Natural killer cell (primary cell): ENCODE measurements around the gene DGKQ. TPM values are rescaled to one million over a fixed set of nuclear protein-coding genes. Genes with fewer than 3 reads are reported as not detected.

ENCODE experiments used
- ATAC-seq, 3 donors: fragments of 150-1000 bp in 2 of 3; fragments of 200-7000 bp in 1 of 3; cut with Tn5 transposase; 1 replicate in 1 of 3; 2 replicates in 2 of 3; pipeline ENCODE4 v1.10.0; 2021; ENCODE audit warnings: mild to moderate bottlenecking in 2 of 3, moderate library complexity in 2 of 3
- DNase-seq, 2 donors: peaks; one replicate each; pipeline versions ENCODE4 v3.0.0 to v3.0.0-alpha.2; 2013 to 2021; ENCODE audit warnings: mixed read lengths in 1 of 2
- H3K27ac ChIP-seq: one replicate; pipeline ENCODE4 v1.5.1; 2013; ENCODE audit warnings: mild to moderate bottlenecking, low read length
- H3K27me3 ChIP-seq: one replicate; pipeline ENCODE4 v1.6.1; 2013; ENCODE audit warnings: low read length; ENCODE audit not compliant: control insufficient read depth, insufficient read depth
- H3K36me3 ChIP-seq: one replicate; pipeline ENCODE4 v1.6.1; 2013; ENCODE audit warnings: low read length; ENCODE audit not compliant: control insufficient read depth, insufficient read depth
- H3K4me1 ChIP-seq: one replicate; pipeline ENCODE4 v1.6.1; 2013; ENCODE audit warnings: low read length; ENCODE audit not compliant: control insufficient read depth, insufficient read depth
- H3K4me3 ChIP-seq: one replicate; pipeline ENCODE4 v1.5.1; 2013; ENCODE audit warnings: low read length
- H3K9me3 ChIP-seq: one replicate; pipeline ENCODE4 v1.6.1; 2013; ENCODE audit warnings: low read length; ENCODE audit not compliant: control insufficient read depth, insufficient read depth
- H3K27ac Mint-ChIP-seq, 2 donors: one replicate each; pipeline ENCODE4 v1.8.0; 2022; ENCODE audit warnings: mild to moderate bottlenecking in 2 of 2, mixed read lengths in 2 of 2, moderate library complexity in 1 of 2
- H3K27me3 Mint-ChIP-seq, 2 donors: one replicate each; pipeline ENCODE4 v1.8.0; 2022; ENCODE audit warnings: low read depth in 2 of 2, mixed read lengths in 2 of 2
- H3K36me3 Mint-ChIP-seq: one replicate; pipeline ENCODE4 v1.8.0; 2022; ENCODE audit warnings: mixed read lengths
- H3K4me1 Mint-ChIP-seq, 2 donors: one replicate each; pipeline ENCODE4 v1.8.0; 2022; ENCODE audit warnings: mixed read lengths in 2 of 2
- H3K4me3 Mint-ChIP-seq: one replicate; pipeline ENCODE4 v1.8.0; 2022; ENCODE audit warnings: mild to moderate bottlenecking, moderate library complexity, mixed read lengths
- H3K9me3 Mint-ChIP-seq, 2 donors: one replicate each; pipeline ENCODE4 v1.8.0; 2022; ENCODE audit warnings: mixed read lengths in 2 of 2
- WGBS: methylation state at CpG from one replicate; pipeline ENCODE4 v1.1.7; 2013; ENCODE audit warnings: missing lambda C conversion rate; ENCODE audit not compliant: insufficient coverage; 5-methylcytosine and 5-hydroxymethylcytosine counted together
- intact Hi-C: fragments of 100-400 bp; cut with micrococcal nuclease; formaldehyde crosslinking; loops from one replicate; pipeline ENCODE4 v1.14.2; 2022
- total RNA-seq, 4 donors: library from RNA; stranded (reverse); fragments of 120-200 nt in 1 of 4; gene quantifications; one replicate each; pipeline versions ENCODE4 v1.2.3 to v1.2.4, GENCODE V29; 2013 to 2022
- TF ChIP-seq, protein P1 (sequence below): fragments of 200-600 bp; IDR thresholded peaks from one replicate; pipeline ENCODE4 v1.8.0; 2022; ENCODE audit warnings: antibody characterized with exemption

DGKQ gene
- total RNA-seq, 3 donors from 2014 or later (not counting 1 experiment from before 2014, with no cell fraction given), result 64.2 to 79.5 (median 65.2) TPM

GRCh38 chr4:990746-991367 lies 17.5 kb upstream of the DGKQ start:
- H3K36me3 Mint-ChIP-seq, result no peaks in the 10 kb centered on the region
- DNase-seq (no peak), ATAC-seq (no peak)
- no peaks in the 10 kb centered on the region for H3K9me3 Mint-ChIP-seq
- Histone ChIP-seq H3K27me3 (no peaks in the 10 kb centered on the region), H3K36me3 (peaks cover 5% of the 10 kb centered on the region), H3K27ac (no peak overlapping the region), H3K9me3 (no peaks in the 10 kb centered on the region), H3K4me3 (no peak overlapping the region), H3K4me1 (peaks cover 18% of the 10 kb centered on the region)
- H3K4me3 Mint-ChIP-seq, result no peak overlapping the region
- WGBS, result 96% methylated on average over 26 of the region's 26 CpGs
- no peaks in the 10 kb centered on the region for H3K27me3 Mint-ChIP-seq
- intact Hi-C loops, result no loop called here
- TF ChIP-seq, protein P1, sequence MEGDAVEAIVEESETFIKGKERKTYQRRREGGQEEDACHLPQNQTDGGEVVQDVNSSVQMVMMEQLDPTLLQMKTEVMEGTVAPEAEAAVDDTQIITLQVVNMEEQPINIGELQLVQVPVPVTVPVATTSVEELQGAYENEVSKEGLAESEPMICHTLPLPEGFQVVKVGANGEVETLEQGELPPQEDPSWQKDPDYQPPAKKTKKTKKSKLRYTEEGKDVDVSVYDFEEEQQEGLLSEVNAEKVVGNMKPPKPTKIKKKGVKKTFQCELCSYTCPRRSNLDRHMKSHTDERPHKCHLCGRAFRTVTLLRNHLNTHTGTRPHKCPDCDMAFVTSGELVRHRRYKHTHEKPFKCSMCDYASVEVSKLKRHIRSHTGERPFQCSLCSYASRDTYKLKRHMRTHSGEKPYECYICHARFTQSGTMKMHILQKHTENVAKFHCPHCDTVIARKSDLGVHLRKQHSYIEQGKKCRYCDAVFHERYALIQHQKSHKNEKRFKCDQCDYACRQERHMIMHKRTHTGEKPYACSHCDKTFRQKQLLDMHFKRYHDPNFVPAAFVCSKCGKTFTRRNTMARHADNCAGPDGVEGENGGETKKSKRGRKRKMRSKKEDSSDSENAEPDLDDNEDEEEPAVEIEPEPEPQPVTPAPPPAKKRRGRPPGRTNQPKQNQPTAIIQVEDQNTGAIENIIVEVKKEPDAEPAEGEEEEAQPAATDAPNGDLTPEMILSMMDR, result no peak
- peaks cover 8 to 13% of the 10 kb centered on the region in 2 donors for H3K4me1 Mint-ChIP-seq
- no peak overlapping the region for H3K27ac Mint-ChIP-seq

DNA sequence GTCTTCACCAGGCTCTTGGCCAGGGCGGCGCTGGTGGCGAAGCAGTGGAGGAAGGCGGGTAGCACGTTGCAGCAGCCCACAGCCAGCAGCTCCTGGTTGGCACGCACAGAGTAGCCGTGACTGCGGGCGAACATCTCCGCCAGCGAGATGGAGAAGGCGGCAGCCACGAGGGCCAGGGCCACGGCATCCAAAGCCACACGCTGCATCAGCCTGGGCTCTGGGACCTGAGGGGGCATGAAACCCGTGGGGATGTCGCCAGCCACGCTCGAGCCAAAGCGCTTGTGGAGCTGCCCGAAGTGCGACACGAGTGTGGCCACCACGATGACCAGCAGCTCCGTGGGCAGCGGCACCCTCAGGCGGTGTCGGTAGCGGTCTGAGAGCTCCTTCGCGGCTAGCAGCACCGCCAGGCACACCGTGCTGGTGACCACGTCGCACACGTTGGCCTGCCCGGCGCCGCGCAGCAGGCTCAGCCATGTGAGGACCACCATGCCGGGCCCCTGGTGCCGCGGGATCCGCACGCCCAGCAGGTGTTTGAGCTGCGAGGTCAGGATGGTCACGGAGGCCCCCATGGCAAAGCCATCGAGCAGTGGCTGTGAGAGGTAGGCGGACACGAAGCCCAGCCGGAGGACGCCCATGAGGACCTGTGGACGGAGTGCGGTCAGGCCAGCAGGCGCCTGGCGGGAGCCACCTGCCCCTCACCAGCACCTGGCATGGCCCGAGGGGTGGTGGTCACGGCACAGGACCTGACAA lies 16.5 kb upstream of the DGKQ start:
- DNase-seq (no peak), ATAC-seq (no peak)
- WGBS, result 97% methylated on average over 58 of the region's 58 CpGs
- no peaks in the 10 kb centered on the region for H3K9me3 ChIP-seq
- peaks cover 16 to 22% of the 10 kb centered on the region in 2 donors for H3K4me1 Mint-ChIP-seq
- H3K4me3 ChIP-seq, result no peak overlapping the region
- H3K27me3 Mint-ChIP-seq, result no peaks in the 10 kb centered on the region
- intact Hi-C loops, result no loop called here
- TF ChIP-seq, protein P1, result no peak
- no peaks in the 10 kb centered on the region for H3K27me3 ChIP-seq
- no peak overlapping the region for H3K27ac Mint-ChIP-seq
- H3K4me1 ChIP-seq, result peaks cover 26% of the 10 kb centered on the region
- H3K36me3 ChIP-seq, result peaks cover 5% of the 10 kb centered on the region
- no peak overlapping the region for H3K4me3 Mint-ChIP-seq
- no peaks in the 10 kb centered on the region for H3K9me3 Mint-ChIP-seq
- H3K36me3 Mint-ChIP-seq, result no peaks in the 10 kb centered on the region
- H3K27ac ChIP-seq, result no peak overlapping the region

DNA sequence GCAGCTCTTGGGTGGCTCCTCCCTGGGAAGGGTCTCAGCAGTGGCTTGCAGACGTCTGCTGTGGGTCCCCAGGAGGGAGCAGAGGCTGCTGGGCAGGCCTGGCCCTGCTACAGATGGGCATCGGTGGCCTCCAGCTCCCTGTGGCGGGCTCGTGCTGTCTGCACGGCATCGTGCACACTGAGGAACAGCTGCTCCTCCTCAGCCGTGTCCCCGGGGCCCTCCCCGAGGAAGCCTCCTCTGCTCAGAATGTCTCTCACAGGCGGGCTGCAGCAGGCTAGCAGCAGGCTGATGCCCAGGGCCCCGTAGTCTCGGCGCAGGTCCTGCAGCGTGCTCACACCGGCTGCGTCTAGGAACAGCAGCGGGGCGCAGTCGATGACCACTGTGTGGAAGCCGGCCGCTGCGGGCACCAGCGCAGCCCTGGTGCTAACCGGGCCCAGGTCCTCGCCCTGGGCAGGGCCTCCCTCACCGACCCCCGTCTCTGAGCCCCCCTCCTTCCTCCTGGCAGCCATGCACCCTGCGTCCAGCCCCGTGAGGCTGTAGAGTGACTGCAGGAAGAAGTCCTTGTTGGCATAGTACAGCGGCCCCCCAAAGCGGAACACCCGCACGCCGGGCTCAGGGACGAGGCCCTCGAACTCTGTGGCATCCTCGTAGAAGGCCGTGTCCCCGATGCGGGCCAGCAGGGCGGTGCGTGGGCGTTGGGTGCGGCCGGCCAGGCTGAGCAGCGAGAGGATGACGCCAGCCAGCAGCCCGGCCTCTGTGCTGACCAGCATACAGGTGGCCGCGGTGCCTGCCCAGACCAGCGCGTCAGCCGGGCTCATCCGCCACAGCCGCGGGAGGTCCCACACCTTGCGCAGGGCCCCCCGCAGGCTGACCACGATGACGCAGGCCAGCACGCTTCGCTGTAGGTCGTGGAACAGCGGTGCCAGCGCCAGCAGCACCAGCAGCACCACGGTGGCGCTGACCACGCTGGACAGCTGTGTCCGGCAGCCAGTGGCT lies 15.7 kb upstream of the DGKQ start:
- peaks cover 5% of the 10 kb centered on the region for H3K36me3 ChIP-seq
- Mint-ChIP-seq H3K4me1 (peaks cover 16 to 22% of the 10 kb centered on the region in 2 donors), H3K27ac (no peak overlapping the region), H3K36me3 (no peaks in the 10 kb centered on the region), H3K4me3 (no peak overlapping the region), H3K9me3 (no peaks in the 10 kb centered on the region), H3K27me3 (no peaks in the 10 kb centered on the region)
- H3K4me1 ChIP-seq, result peaks cover 30% of the 10 kb centered on the region
- H3K9me3 ChIP-seq, result no peaks in the 10 kb centered on the region
- TF ChIP-seq, protein P1, result no peak
- 97% methylated on average over 69 of the region's 69 CpGs for WGBS
- H3K4me3 ChIP-seq, result no peak overlapping the region
- ATAC-seq (no peak), DNase-seq (no peak)
- H3K27ac ChIP-seq, result no peak overlapping the region
- intact Hi-C loops, result no loop called here
- H3K27me3 ChIP-seq, result no peaks in the 10 kb centered on the region
